Smooth muscle cell (in vitro differentiated cells): Measurements from ENCODE around the gene F5. TPM values are rescaled to one million over a fixed set of nuclear protein-coding genes. Genes with fewer than 3 reads are reported as not detected.

Experiments used
- DNase-seq: peaks from one replicate; lab custom pipeline; 2025; ENCODE audit not compliant: unreplicated experiment; lab: John Stamatoyannopoulos, UW
- H2AFZ ChIP-seq: fragments of 200-600 bp; sonication (generic); 2 replicates; pipeline ENCODE4 v1.6.0; 2016; ENCODE audit warnings: antibody characterized with exemption, low read depth, mild to moderate bottlenecking
- H3F3A ChIP-seq: fragments of 200-600 bp; sonication (generic); 2 replicates; pipeline ENCODE4 v1.6.0; 2017; ENCODE audit warnings: antibody characterized with exemption, low read depth
- H3K27ac ChIP-seq: fragments of 200-600 bp; sonication (generic); 2 replicates; pipeline ENCODE4 v1.5.1; 2016; ENCODE audit warnings: low read depth, mild to moderate bottlenecking
- H3K27me3 ChIP-seq: fragments of 200-600 bp; sonication (generic); 2 replicates; pipeline ENCODE4 v1.6.1; 2016; ENCODE audit warnings: low read depth, mild to moderate bottlenecking
- H3K36me3 ChIP-seq: fragments of 200-600 bp; sonication (generic); 2 replicates; pipeline ENCODE4 v1.5.1; 2016; ENCODE audit warnings: low read depth
- H3K4me1 ChIP-seq: fragments of 200-600 bp; sonication (generic); 2 replicates; pipeline ENCODE4 v1.5.1; 2016; ENCODE audit warnings: low read depth
- H3K4me2 ChIP-seq: fragments of 200-600 bp; sonication (generic); 2 replicates; pipeline ENCODE4 v1.6.0; 2016; ENCODE audit warnings: mild to moderate bottlenecking
- H3K4me3 ChIP-seq: fragments of 200-600 bp; sonication (generic); 2 replicates; pipeline ENCODE4 v1.5.1; 2016; ENCODE audit warnings: mild to moderate bottlenecking
- H3K79me2 ChIP-seq: fragments of 200-600 bp; sonication (generic); 2 replicates; pipeline ENCODE4 v1.6.0; 2016; ENCODE audit warnings: low read depth, mild to moderate bottlenecking
- H3K9ac ChIP-seq: fragments of 200-600 bp; sonication (generic); 2 replicates; pipeline ENCODE4 v1.6.0; 2016; ENCODE audit warnings: low read depth
- H3K9me3 ChIP-seq: fragments of 200-600 bp; sonication (generic); replicated peaks from 2 replicates; pipeline ENCODE4 v1.5.1; 2016; ENCODE audit warnings: low read depth
- H4K20me1 ChIP-seq: fragments of 200-600 bp; sonication (generic); 2 replicates; pipeline ENCODE4 v1.6.0; 2016; ENCODE audit warnings: low read depth
- WGBS: methylation state at CpG from one replicate; pipeline ENCODE4 v1.1.7; 2016; ENCODE audit warnings: low lambda C conversion rate; 5-methylcytosine and 5-hydroxymethylcytosine counted together
- polyA plus RNA-seq: library from polyadenylated mRNA; unstranded; fragments of >200 nt; fragmentation: Nextera tagmentation; extraction: Ambion mirVana; gene quantifications from 2 replicates; pipeline ENCODE4 v1.2.1, GENCODE V29; 2016
- total RNA-seq: library from RNA; depleted of rRNA; stranded (reverse); fragments of >200 nt; gene quantifications from 2 replicates; pipeline ENCODE4 v1.2.3, GENCODE V29; 2014
- TF ChIP-seq, protein P1 (sequence below): fragments of 200-600 bp; sonication (generic); IDR thresholded peaks from 2 replicates; pipeline ENCODE4 v1.5.1; 2017; ENCODE audit warnings: borderline replicate concordance, mild to moderate bottlenecking, antibody characterized with exemption; ENCODE audit not compliant: insufficient read depth, poor library complexity, severe bottlenecking

Gene F5
- total and polyA plus RNA-seq, 2 experiments from 2014 or later: 0.13 to 0.45 TPM

DNA sequence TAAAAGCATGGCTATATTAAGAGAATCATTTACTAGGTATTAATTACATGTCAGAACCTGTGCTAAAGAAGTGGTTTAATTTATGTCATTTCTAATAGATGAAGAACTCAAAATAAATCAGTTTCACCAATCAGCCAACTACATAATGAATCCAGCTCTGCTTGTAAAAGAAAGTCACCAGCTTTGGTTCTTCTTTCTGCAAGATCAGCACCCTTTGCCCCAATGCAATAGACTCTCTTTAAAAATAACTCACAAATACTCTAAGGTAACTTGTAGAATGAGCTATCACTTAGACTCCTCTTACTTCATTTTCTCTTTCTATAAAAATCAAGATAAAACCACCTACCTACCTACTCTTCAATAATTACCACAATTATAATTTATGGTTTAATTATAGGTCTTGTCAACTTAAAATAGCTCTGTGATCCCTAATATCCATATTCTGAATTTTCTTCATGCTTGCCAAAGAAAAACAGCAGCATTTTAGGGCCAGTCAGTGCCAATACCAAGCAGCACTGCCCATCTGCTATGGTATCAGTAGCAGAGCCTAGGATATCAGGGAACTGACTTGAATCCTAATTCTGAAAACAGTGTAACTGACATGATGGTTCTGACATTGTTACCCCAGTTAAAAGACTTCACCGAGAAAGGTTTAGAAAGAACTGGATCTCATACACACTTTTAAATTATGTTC lies 111.8 kb downstream of the F5 start:
- no peak overlapping the region for H3K4me2 ChIP-seq
- H3K4me3 ChIP-seq: no peak overlapping the region
- no peaks in the 10 kb centered on the region for H3F3A ChIP-seq
- no peak for DNase-seq
- H3K79me2 ChIP-seq: peaks cover 37% of the 10 kb centered on the region
- H3K9ac ChIP-seq: no peak overlapping the region
- no peaks in the 10 kb centered on the region for H3K9me3 ChIP-seq
- peaks cover 5% of the 10 kb centered on the region for H3K36me3 ChIP-seq
- peaks cover 55% of the 10 kb centered on the region for H4K20me1 ChIP-seq
- TF ChIP-seq, protein P1, sequence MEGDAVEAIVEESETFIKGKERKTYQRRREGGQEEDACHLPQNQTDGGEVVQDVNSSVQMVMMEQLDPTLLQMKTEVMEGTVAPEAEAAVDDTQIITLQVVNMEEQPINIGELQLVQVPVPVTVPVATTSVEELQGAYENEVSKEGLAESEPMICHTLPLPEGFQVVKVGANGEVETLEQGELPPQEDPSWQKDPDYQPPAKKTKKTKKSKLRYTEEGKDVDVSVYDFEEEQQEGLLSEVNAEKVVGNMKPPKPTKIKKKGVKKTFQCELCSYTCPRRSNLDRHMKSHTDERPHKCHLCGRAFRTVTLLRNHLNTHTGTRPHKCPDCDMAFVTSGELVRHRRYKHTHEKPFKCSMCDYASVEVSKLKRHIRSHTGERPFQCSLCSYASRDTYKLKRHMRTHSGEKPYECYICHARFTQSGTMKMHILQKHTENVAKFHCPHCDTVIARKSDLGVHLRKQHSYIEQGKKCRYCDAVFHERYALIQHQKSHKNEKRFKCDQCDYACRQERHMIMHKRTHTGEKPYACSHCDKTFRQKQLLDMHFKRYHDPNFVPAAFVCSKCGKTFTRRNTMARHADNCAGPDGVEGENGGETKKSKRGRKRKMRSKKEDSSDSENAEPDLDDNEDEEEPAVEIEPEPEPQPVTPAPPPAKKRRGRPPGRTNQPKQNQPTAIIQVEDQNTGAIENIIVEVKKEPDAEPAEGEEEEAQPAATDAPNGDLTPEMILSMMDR: no peak
- peaks cover 17% of the 10 kb centered on the region for H3K4me1 ChIP-seq
- no peaks in the 10 kb centered on the region for H3K27me3 ChIP-seq
- H3K27ac ChIP-seq: no peak overlapping the region
- no peak overlapping the region for H2AFZ ChIP-seq
- 100% methylated on average over 1 of the region's 1 CpG for WGBS

DNA sequence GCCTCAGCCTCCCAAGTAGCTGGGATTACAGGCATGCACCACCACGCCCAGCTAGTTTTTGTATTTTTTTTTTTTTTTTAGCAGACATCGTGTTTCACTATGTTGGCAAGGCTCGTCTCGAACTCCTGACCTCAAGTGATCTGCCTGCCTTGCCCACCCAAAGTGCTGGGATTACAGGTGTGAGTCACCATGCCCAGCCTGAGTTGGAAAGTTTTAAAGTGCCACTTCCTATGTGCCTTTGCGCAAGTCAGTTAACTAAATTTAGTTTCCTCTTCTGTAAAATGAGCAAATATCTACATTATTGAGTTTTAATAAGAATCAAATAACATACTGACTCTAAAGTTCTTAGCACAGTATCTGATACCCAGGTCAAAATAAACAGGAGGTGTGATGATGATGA lies 112.9 kb downstream of the F5 start:
- H3K9me3 ChIP-seq: no peaks in the 10 kb centered on the region
- WGBS: 87% methylated on average over 5 of the region's 5 CpGs
- H3K4me1 ChIP-seq: peaks cover 11% of the 10 kb centered on the region
- H3K36me3 ChIP-seq: peaks cover 5% of the 10 kb centered on the region
- peaks cover 26% of the 10 kb centered on the region for H3K79me2 ChIP-seq
- H3K4me3 ChIP-seq: no peak overlapping the region
- peaks cover 49% of the 10 kb centered on the region for H4K20me1 ChIP-seq
- TF ChIP-seq, protein P1: no peak
- DNase-seq: no peak
- H3K27ac ChIP-seq: no peak overlapping the region
- H2AFZ ChIP-seq: no peak overlapping the region
- no peaks in the 10 kb centered on the region for H3F3A ChIP-seq
- H3K4me2 ChIP-seq: no peak overlapping the region
- H3K27me3 ChIP-seq: no peaks in the 10 kb centered on the region
- H3K9ac ChIP-seq: no peak overlapping the region

DNA sequence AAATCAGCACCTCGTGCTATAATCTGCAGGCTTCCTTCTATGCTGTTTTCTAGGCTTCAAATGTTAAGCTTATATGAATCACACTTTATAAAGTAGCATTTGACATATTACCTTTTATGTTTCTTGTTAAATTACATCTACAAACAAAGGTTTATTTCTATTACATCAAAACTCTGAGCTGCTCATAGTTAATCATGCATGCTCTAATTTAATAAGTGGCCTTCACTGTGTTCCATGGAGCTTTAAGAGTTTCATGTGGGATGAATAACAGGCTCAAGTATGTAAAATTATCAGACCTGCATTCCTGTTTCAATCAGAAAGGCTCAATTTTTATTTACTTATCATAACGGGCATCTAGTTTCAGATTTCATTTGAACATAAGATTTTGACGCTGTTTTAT lies 113.5 kb downstream of the F5 start:
- no peak overlapping the region for H2AFZ ChIP-seq
- H3K79me2 ChIP-seq: peaks cover 21% of the 10 kb centered on the region
- peaks cover 6% of the 10 kb centered on the region for H3K36me3 ChIP-seq
- H3K27ac ChIP-seq: no peak overlapping the region
- no peak overlapping the region for H3K4me2 ChIP-seq
- no peaks in the 10 kb centered on the region for H3K9me3 ChIP-seq
- peaks cover 11% of the 10 kb centered on the region for H3K4me1 ChIP-seq
- 97% methylated on average over 3 of the region's 3 CpGs for WGBS
- H3K27me3 ChIP-seq: no peaks in the 10 kb centered on the region
- no peak for DNase-seq
- no peak overlapping the region for H3K9ac ChIP-seq
- H3F3A ChIP-seq: no peaks in the 10 kb centered on the region
- TF ChIP-seq, protein P1: no peak
- H3K4me3 ChIP-seq: no peak overlapping the region
- H4K20me1 ChIP-seq: peaks cover 43% of the 10 kb centered on the region

DNA sequence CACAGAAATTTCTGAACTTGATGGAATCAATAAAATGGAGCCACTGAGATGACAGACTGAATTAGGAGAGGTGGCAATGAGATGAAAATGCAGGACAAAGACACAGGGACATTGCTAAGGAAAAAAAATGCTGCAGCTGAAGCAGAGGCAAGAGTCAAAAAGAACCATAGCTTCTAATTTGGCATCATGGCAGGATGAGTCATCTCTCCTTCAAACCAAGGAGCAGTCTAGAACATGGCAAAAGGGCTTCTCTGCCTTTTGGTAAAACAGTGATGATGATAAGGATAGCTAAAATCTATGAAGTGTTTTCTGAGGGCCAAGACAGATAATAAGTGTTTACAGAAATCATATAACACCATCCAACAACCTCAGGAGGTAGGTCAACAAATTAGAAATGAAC lies 117.3 kb downstream of the F5 start:
- no peak overlapping the region for H3K27ac ChIP-seq
- TF ChIP-seq, protein P1: no peak
- no peak overlapping the region for H2AFZ ChIP-seq
- H3K4me1 ChIP-seq: no peaks in the 10 kb centered on the region
- no peaks in the 10 kb centered on the region for H3K9me3 ChIP-seq
- H3K4me2 ChIP-seq: no peak overlapping the region
- no peaks in the 10 kb centered on the region for H3K27me3 ChIP-seq
- no peak overlapping the region for H3K4me3 ChIP-seq
- H3K9ac ChIP-seq: no peak overlapping the region
- H3K36me3 ChIP-seq: peaks cover 6% of the 10 kb centered on the region
- no peak for DNase-seq
- peaks cover 5% of the 10 kb centered on the region for H3K79me2 ChIP-seq
- peaks cover 23% of the 10 kb centered on the region for H4K20me1 ChIP-seq
- no peaks in the 10 kb centered on the region for H3F3A ChIP-seq
